CD4-positive, alpha-beta T cell (primary cell): Measurements from ENCODE around the gene TAT. TPM values are rescaled to one million over a fixed set of nuclear protein-coding genes. Genes with fewer than 3 reads are reported as not detected.
"Not testable (repeated sequence)": the region's sequence is repeated elsewhere in the genome, so short reads cannot be mapped to it uniquely, and the experiment has no call there.

Experiments used
- ATAC-seq: fragments of 200-7000 bp; cut with Tn5 transposase; one replicate; pipeline ENCODE4 v1.10.0; 2022; ENCODE audit warnings: mild to moderate bottlenecking; ENCODE audit not compliant: poor library complexity
- CTCF ChIA-PET: fragments of 350-600 bp; sonication (Branson Sonifier 250); formaldehyde crosslinking; loops from one replicate; lab custom pipeline; 2021; ENCODE audit warnings: antibody characterized with exemption, inconsistent platforms; lab: Charles Lee
- POLR2A ChIA-PET: fragments of 350-600 bp; sonication (Branson Sonifier 250); formaldehyde crosslinking; loops from one replicate; lab custom pipeline; 2021; ENCODE audit warnings: antibody characterized with exemption, inconsistent platforms; lab: Charles Lee
- DNase-seq, 14 experiments: peaks; one replicate each; pipeline ENCODE4 v3.0.0-alpha.2; 2013 to 2020; ENCODE audit warnings: mixed read lengths in 2 of 14
- H3K27ac ChIP-seq, 2 donors: one replicate each; pipeline versions ENCODE4 v1.5.1 to v1.7.0; 2013; ENCODE audit warnings: low read length in 2 of 2, low read depth in 1 of 2, mild to moderate bottlenecking in 1 of 2
- H3K27me3 ChIP-seq, 2 experiments: 1 replicate in 1 of 2; 2 replicates in 1 of 2; pipeline versions ENCODE4 v1.6.1 to v1.7.0; 2013; ENCODE audit warnings: low read length in 2 of 2, control low read depth in 1 of 2, mild to moderate bottlenecking in 1 of 2, moderate library complexity in 1 of 2; ENCODE audit not compliant: insufficient read depth in 2 of 2, control insufficient read depth in 1 of 2
- H3K36me3 ChIP-seq: one replicate; pipeline ENCODE4 v1.6.1; 2013; ENCODE audit warnings: low read length, control low read depth; ENCODE audit not compliant: insufficient read depth
- H3K4me1 ChIP-seq: one replicate; pipeline ENCODE4 v1.6.1; 2013; ENCODE audit warnings: low read length, control low read depth; ENCODE audit not compliant: insufficient read depth
- H3K4me3 ChIP-seq: one replicate; pipeline ENCODE4 v1.5.1; 2013; ENCODE audit warnings: mild to moderate bottlenecking, low read length, moderate library complexity
- H3K9me3 ChIP-seq, 2 experiments: 1 replicate in 1 of 2; 2 replicates in 1 of 2; pipeline versions ENCODE4 v1.6.1 to v1.7.0; 2013; ENCODE audit warnings: low read length in 2 of 2, mild to moderate bottlenecking in 2 of 2, control low read depth in 1 of 2, moderate library complexity in 1 of 2; ENCODE audit not compliant: control insufficient read depth in 1 of 2, insufficient read depth in 1 of 2
- H3K27ac Mint-ChIP-seq: one replicate; pipeline ENCODE4 v1.8.0; 2020; ENCODE audit warnings: mixed read lengths
- H3K27me3 Mint-ChIP-seq: one replicate; pipeline ENCODE4 v1.8.0; 2021; ENCODE audit warnings: mixed read lengths
- H3K36me3 Mint-ChIP-seq: one replicate; pipeline ENCODE4 v1.8.0; 2021; ENCODE audit warnings: low read depth, mixed read lengths
- H3K4me1 Mint-ChIP-seq: one replicate; pipeline ENCODE4 v1.8.0; 2021; ENCODE audit warnings: low read depth, mixed read lengths
- H3K4me3 Mint-ChIP-seq: one replicate; pipeline ENCODE4 v1.8.0; 2020; ENCODE audit warnings: mild to moderate bottlenecking, mixed read lengths
- H3K9me3 Mint-ChIP-seq: one replicate; pipeline ENCODE4 v1.8.0; 2020; ENCODE audit warnings: mixed read lengths
- intact Hi-C, 2 experiments: fragments of 100-400 bp; cut with DNase I in 1 of 2; cut with micrococcal nuclease in 1 of 2; formaldehyde crosslinking; loops; one replicate each; pipeline versions ENCODE4 v1.15.1 to v1.9.0; 2023 to 2025; cut with DNase I, micrococcal nuclease
- total RNA-seq, 174 experiments: library from RNA in 2 of 174; stranded (reverse) in 2 of 174; gene quantifications; one replicate each; pipeline ENCODE4 v1.2.3 and lab custom pipeline; 2021 to 2026
- TF ChIP-seq, protein P1 (sequence below): fragments of 200-600 bp; IDR thresholded peaks from one replicate; pipeline ENCODE4 v1.8.0; 2022; ENCODE audit warnings: antibody characterized with exemption, mild to moderate bottlenecking

TAT gene
- total RNA-seq, 2 experiments from 2014 or later = not detected

DNA sequence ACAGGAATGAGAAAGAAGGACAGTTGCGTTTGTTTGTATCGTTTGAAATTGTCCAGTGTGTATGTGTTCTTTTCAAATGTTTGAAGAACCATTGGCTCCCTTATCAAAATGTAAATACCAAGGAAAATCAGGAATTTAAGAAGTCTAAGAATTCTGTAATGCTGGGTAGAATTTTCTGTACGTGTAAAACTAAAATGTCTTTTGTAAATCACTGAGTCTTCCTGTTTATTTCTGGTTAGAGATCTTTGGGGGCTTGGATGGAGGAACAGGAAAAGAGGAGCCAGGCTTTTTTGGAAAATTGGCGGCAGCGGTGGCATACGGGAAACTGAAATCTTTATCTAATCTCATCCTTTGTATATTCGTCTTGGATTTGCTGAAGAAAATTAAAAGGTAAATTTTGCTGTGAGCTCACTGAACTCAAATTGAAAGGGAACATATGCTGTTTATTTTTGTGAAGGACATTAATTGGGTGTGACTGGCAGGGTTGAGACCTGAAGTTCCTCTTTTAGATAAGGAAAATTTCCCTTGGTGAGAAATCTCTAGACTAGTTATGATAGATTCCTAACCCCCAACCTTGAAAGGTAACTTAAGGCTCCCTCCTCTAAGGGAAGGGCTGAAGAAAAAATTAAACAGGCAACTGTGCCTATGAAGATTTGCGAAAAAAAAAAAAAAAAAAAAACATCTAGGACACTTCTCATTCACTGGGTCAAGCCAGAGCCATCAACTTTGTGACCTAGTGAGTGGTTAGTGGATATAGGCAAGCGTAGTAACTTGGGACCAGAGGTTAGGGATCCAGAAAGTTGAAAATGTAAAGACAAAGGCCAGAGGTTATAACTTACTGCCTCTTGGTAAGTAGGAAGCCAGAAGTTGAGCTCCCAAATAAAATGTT is 10.8 kb downstream of the TAT start:
- Histone ChIP-seq H3K4me1 (peaks cover 20% of the 10 kb centered on the region), H3K4me3 (peak overlapping the region; percentile 67), H3K9me3 (peaks cover 4% of the 10 kb centered on the region in 2 experiments), H3K36me3 (no peaks in the 10 kb centered on the region), H3K27ac (peak overlapping the region; percentile 62 to 75), H3K27me3 (no peaks in the 10 kb centered on the region)
- peak overlapping the region; percentile 99 for H3K27ac Mint-ChIP-seq
- intact Hi-C loops = loop anchor here (1.0 to 10.0 kb wide), 11 partner anchors 45 to 1099 kb away; partner anchors contain the start of genes DHX38 (in 2 of the 2), PHLPP2 (in 2 of the 2), TXNL4B (in 2 of the 2) and AP1G1 (in 1 of the 2)
- no peaks in the 10 kb centered on the region for H3K9me3 Mint-ChIP-seq
- ATAC-seq (no peak), DNase-seq (no peak)
- CTCF ChIA-PET = interaction anchor here (1.0 to 2.5 kb wide), 7 partner anchors 44 to 317 kb away, joined by 3 to 65 read pairs (median 3); no protein-coding TSS in a partner anchor
- peaks cover 16% of the 10 kb centered on the region for H3K36me3 Mint-ChIP-seq
- H3K27me3 Mint-ChIP-seq = no peaks in the 10 kb centered on the region
- H3K4me3 Mint-ChIP-seq = peak overlapping the region; percentile 96
- H3K4me1 Mint-ChIP-seq = peaks cover 22% of the 10 kb centered on the region
- POLR2A ChIA-PET = interaction anchor here (0.6 to 1.7 kb wide), 10 partner anchors 11 to 528 kb away, joined by 3 to 23 read pairs (median 9); partner anchors contain the start of genes AP1G1, DHX38, TXNL4B and ZNF23
- TF ChIP-seq, protein P1, sequence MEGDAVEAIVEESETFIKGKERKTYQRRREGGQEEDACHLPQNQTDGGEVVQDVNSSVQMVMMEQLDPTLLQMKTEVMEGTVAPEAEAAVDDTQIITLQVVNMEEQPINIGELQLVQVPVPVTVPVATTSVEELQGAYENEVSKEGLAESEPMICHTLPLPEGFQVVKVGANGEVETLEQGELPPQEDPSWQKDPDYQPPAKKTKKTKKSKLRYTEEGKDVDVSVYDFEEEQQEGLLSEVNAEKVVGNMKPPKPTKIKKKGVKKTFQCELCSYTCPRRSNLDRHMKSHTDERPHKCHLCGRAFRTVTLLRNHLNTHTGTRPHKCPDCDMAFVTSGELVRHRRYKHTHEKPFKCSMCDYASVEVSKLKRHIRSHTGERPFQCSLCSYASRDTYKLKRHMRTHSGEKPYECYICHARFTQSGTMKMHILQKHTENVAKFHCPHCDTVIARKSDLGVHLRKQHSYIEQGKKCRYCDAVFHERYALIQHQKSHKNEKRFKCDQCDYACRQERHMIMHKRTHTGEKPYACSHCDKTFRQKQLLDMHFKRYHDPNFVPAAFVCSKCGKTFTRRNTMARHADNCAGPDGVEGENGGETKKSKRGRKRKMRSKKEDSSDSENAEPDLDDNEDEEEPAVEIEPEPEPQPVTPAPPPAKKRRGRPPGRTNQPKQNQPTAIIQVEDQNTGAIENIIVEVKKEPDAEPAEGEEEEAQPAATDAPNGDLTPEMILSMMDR = no peak

DNA sequence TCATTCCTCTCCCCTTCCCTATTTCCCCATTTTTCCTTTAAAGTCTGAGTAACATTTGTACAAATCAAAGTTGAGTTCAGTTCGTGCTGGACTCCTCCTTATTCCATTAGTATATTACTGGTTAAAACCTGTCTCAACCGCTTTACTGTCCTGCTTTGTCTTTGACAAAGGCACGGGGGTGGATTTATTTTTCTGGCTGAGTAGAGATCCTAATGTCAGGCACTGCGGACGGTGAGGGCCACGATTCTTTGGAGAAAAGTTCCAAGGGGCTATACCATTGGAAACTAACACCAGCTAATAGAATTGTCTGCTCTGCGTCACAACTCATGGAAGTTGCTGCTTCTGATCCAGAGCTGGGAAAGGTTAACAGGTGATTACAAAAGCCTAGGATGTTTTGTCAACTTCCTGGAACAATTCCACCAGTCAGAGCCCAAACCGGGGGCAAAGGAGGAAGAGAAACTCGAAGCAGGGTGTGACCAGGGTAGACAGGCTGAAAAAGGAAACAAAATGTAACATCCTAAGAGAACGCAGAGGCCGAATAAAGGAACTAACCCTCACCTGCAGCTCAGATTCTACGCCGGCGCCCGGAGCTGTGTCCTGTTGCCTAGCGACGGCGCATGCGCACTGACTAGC is 12.4 kb downstream of the TAT start:
- no peaks in the 10 kb centered on the region for H3K9me3 Mint-ChIP-seq
- Histone ChIP-seq H3K36me3 (no peaks in the 10 kb centered on the region), H3K27ac (peak overlapping the region; percentile 62 to 75), H3K4me3 (peak overlapping the region; percentile 67), H3K9me3 (peaks cover 4% of the 10 kb centered on the region in 2 experiments), H3K4me1 (peaks cover 20% of the 10 kb centered on the region), H3K27me3 (no peaks in the 10 kb centered on the region)
- peak overlapping the region; percentile 96 for H3K4me3 Mint-ChIP-seq
- TF ChIP-seq, protein P1 = no peak
- intact Hi-C loops = loop anchor here (2.0 to 10.0 kb wide), 7 partner anchors 77 to 1100 kb away; partner anchors contain the start of genes DHX38 (in 2 of the 2), PHLPP2 (in 2 of the 2), TXNL4B (in 2 of the 2) and AP1G1 (in 1 of the 2)
- H3K36me3 Mint-ChIP-seq = peaks cover 16% of the 10 kb centered on the region
- no peaks in the 10 kb centered on the region for H3K27me3 Mint-ChIP-seq
- peak overlapping the region; percentile 99 for H3K27ac Mint-ChIP-seq
- H3K4me1 Mint-ChIP-seq = peaks cover 22% of the 10 kb centered on the region
- no peak for ATAC-seq
- CTCF ChIA-PET = interaction anchor here (1.0 to 2.5 kb wide), 12 partner anchors 21 to 529 kb away, joined by 3 to 65 read pairs (median 4); partner anchors contain the start of genes DHX38, TXNL4B and ZNF23
- DNase-seq = peak in 1 of 14 experiments; percentile 0
- POLR2A ChIA-PET = interaction anchor here (0.9 to 1.7 kb wide), 6 partner anchors 9 to 244 kb away, joined by 3 to 23 read pairs (median 10); partner anchors contain the start of genes AP1G1 and ZNF23

DNA sequence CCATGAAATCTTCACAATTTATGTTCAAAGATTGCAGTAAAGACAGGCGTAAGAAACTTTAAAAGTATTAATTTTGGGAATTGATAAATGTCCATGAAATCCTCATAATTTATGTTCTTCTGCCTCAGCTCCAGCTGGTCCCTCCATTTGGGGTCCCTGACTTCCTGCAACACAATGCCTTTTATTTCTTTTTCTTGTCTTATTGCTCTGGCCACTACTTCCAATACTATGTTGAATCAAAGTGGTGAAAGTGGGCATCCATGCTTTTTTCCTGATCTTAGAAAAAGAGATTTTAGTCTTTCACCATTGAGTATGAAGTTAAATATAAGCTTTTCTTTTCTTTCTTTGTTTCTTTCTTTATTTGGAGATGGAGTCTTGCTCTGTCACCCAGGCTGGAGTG is 14.3 kb downstream of the TAT start:
- Mint-ChIP-seq H3K27ac (no peak overlapping the region), H3K27me3 (no peaks in the 10 kb centered on the region), H3K4me1 (peaks cover 22% of the 10 kb centered on the region), H3K4me3 (no peak overlapping the region), H3K9me3 (no peaks in the 10 kb centered on the region), H3K36me3 (peaks cover 16% of the 10 kb centered on the region)
- Histone ChIP-seq H3K9me3 (peaks cover 4% of the 10 kb centered on the region in 2 experiments), H3K36me3 (no peaks in the 10 kb centered on the region), H3K27me3 (no peaks in the 10 kb centered on the region), H3K4me3 (no peak overlapping the region), H3K4me1 (peaks cover 20% of the 10 kb centered on the region), H3K27ac (no peak overlapping the region)
- CTCF ChIA-PET = no interaction called here
- ATAC-seq (no peak), DNase-seq (no peak)
- POLR2A ChIA-PET = no interaction called here
- intact Hi-C loops = loop anchor here (5.0 to 10.0 kb wide), 6 partner anchors 75 to 1102 kb away; partner anchors contain the start of genes PHLPP2 (in 2 of the 2), AP1G1 (in 1 of the 2), DHODH (in 1 of the 2) and DHX38 (in 1 of the 2)
- TF ChIP-seq, protein P1 = no peak

DNA sequence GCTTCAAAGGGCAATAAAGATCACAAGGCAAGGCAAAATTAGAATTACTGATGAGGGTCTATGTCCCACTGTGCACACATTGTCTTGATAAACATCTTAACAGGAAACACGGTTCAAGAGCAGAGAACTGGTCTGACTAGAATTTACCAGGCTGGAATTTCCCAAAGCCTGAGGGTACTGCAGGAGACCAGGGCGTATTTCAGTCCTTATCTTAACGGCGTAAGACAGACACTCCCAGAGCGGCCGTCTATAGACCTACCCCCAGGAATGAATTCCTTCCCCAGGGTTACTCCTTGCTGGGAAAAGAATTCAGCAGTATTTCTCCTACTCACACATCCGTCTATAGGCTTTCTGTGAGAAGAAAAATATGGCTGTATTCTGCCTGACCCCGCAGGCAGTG is 15.0 kb downstream of the TAT start:
- H3K27me3 ChIP-seq, DNase-seq, H3K9me3 ChIP-seq, H3K4me3 Mint-ChIP-seq, POLR2A ChIA-PET, H3K9me3 Mint-ChIP-seq, ATAC-seq, H3K4me3 ChIP-seq, H3K36me3 ChIP-seq, H3K27ac Mint-ChIP-seq, H3K27ac ChIP-seq, CTCF ChIA-PET, H3K27me3 Mint-ChIP-seq: not testable (repeated sequence)
- H3K36me3 Mint-ChIP-seq = peaks cover 16% of the 10 kb centered on the region
- peaks cover 22% of the 10 kb centered on the region for H3K4me1 Mint-ChIP-seq
- intact Hi-C loops = loop anchor here (5.0 to 10.0 kb wide), 6 partner anchors 75 to 1103 kb away; partner anchors contain the start of genes PHLPP2 (in 2 of the 2), AP1G1 (in 1 of the 2), DHODH (in 1 of the 2) and DHX38 (in 1 of the 2)
- H3K4me1 ChIP-seq = peaks cover 20% of the 10 kb centered on the region
